Large intestine (tissue), 12 donors: ENCODE data around the gene CD320. TPM values are rescaled to one million over a fixed set of nuclear protein-coding genes. Genes with fewer than 3 reads are reported as not detected.
"Not testable (repeated sequence)": the region's sequence is repeated elsewhere in the genome, so short reads cannot be mapped to it uniquely, and the experiment has no call there.

Source experiments
- DNase-seq, 2 donors: peaks; one replicate each; pipeline versions ENCODE4 v3.0.0 to v3.0.0-alpha.2; 2013
- H3K27ac ChIP-seq: one replicate; pipeline ENCODE4 v1.5.1; 2013; ENCODE audit warnings: low read length
- H3K27me3 ChIP-seq: 2 replicates; pipeline ENCODE4 v1.6.1; 2013; ENCODE audit warnings: low read length; ENCODE audit not compliant: control insufficient read depth, insufficient read depth
- H3K36me3 ChIP-seq: 2 replicates; pipeline ENCODE4 v1.6.1; 2013; ENCODE audit warnings: low read length; ENCODE audit not compliant: control insufficient read depth, insufficient read depth
- H3K4me1 ChIP-seq: one replicate; pipeline ENCODE4 v1.6.1; 2013; ENCODE audit warnings: low read length; ENCODE audit not compliant: control insufficient read depth, insufficient read depth
- H3K4me3 ChIP-seq: one replicate; pipeline ENCODE4 v1.5.1; 2013; ENCODE audit warnings: low read length
- H3K9me3 ChIP-seq: one replicate; pipeline ENCODE4 v1.6.1; 2013; ENCODE audit warnings: mild to moderate bottlenecking, low read depth, low read length, moderate library complexity; ENCODE audit not compliant: control insufficient read depth
- WGBS: methylation state at CpG from one replicate; pipeline ENCODE4 v1.1.5; 2013; ENCODE audit warnings: low lambda C conversion rate; ENCODE audit not compliant: insufficient coverage; 5-methylcytosine and 5-hydroxymethylcytosine counted together
- long read RNA-seq, 11 donors: transcript quantifications; one replicate each; lab custom pipeline, GENCODE V29; 2026
- polyA plus RNA-seq: library from polyadenylated mRNA; unstranded; fragments of 120-200 nt; gene quantifications from one replicate; pipeline ENCODE4 v1.2.1, GENCODE V29; 2013

The CD320 gene
- polyA plus RNA-seq, result 30.3 TPM
- long read RNA-seq, donor 1, transcript CD320-201 (5 exons, 1,250 nt), result major isoform, 12 of 12 reads
- long read RNA-seq, donor 1, partial matches to known transcripts, result 0 of 12 reads
- long read RNA-seq, donor 1, other reads (novel, unspliced or antisense), result 0 of 12 reads
- long read RNA-seq, donor 2, transcript CD320-201 (5 exons, 1,250 nt), result major isoform, 25 of 25 reads
- long read RNA-seq, donor 2, partial matches to known transcripts, result 0 of 25 reads
- long read RNA-seq, donor 2, other reads (novel, unspliced or antisense), result 0 of 25 reads
- long read RNA-seq, donor 3, result 0 reads
- long read RNA-seq, donor 4, partial matches to known transcripts, result 0 of 2 reads
- long read RNA-seq, donor 4, other reads (novel, unspliced or antisense), result 0 of 2 reads
- long read RNA-seq, donor 5, transcript CD320-201 (5 exons, 1,250 nt), result major isoform, 13 of 14 reads
- long read RNA-seq, donor 5, partial matches to known transcripts, result 0 of 14 reads
- long read RNA-seq, donor 5, other reads (novel, unspliced or antisense), result 0 of 14 reads
- long read RNA-seq, donor 6, transcript CD320-201 (5 exons, 1,250 nt), result major isoform, 15 of 15 reads
- long read RNA-seq, donor 6, partial matches to known transcripts, result 0 of 15 reads
- long read RNA-seq, donor 6, other reads (novel, unspliced or antisense), result 0 of 15 reads
- long read RNA-seq, donor 7, transcript CD320-201 (5 exons, 1,250 nt), result major isoform, 12 of 14 reads
- long read RNA-seq, donor 7, partial matches to known transcripts, result 0 of 14 reads
- long read RNA-seq, donor 7, other reads (novel, unspliced or antisense), result 0 of 14 reads
- long read RNA-seq, donor 8, transcript CD320-201 (5 exons, 1,250 nt), result major isoform, 26 of 28 reads
- long read RNA-seq, donor 8, partial matches to known transcripts, result 0 of 28 reads
- long read RNA-seq, donor 8, other reads (novel, unspliced or antisense), result 0 of 28 reads
- long read RNA-seq, donor 9, transcript CD320-201 (5 exons, 1,250 nt), result major isoform, 17 of 17 reads
- long read RNA-seq, donor 9, partial matches to known transcripts, result 0 of 17 reads
- long read RNA-seq, donor 9, other reads (novel, unspliced or antisense), result 0 of 17 reads
- long read RNA-seq, donor 10, transcript CD320-201 (5 exons, 1,250 nt), result major isoform, 19 of 19 reads
- long read RNA-seq, donor 10, partial matches to known transcripts, result 0 of 19 reads
- long read RNA-seq, donor 10, other reads (novel, unspliced or antisense), result 0 of 19 reads
- long read RNA-seq, donor 11, transcript CD320-201 (5 exons, 1,250 nt), result major isoform, 17 of 22 reads
- long read RNA-seq, donor 11, partial matches to known transcripts, result 5 of 22 reads
- long read RNA-seq, donor 11, other reads (novel, unspliced or antisense), result 0 of 22 reads

DNA sequence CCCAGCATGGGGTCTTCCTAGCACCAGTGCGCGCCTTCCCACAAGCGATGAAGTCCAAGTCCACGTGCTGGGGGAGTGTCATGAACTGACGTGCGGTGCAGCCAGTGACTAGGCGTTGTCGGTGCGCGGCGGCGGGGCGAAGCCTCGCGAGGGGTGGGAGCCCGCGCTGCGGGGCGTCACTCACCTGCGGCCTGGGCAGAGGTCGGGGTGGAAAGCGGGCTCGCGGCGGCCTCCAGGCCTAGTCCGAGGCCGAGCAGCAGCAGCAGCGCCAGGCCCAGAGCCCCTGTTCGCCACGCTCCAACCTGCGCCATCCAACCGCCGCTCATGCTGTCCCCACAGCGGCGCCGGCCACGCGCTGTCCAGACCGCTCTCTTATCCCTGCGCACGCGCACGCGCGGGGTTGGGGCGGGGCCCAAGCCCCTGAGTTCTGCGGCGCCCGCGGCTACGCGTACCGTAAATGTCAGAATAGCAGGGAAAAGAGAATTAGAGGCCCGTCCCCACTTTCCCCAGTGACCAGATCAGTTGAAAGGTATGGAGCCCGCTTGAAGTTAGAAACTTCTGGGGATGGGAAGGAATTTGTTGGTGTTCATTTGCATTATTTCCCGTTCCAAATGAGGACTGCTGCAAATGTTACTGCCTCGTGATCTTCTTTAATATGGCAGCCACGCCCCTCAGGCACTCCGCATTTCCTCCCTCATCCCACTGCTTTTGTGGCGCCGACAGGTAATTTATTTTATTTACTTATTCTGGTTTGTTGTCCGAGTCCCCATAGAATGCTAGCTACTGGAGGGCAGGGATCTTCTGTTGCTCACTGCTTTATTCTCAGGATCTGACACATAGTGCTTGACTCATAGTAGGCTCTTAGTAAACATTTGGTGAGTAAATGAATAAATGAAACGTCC lies at the start of gene CD320:
CD320 (minus strand) TSS at position 394 of the 902 bp plus-strand sequence; CDS start at position 326, 68 bp downstream.
- H3K9me3 ChIP-seq, result no peaks in the 10 kb centered on the region
- peaks cover 22% of the 10 kb centered on the region for H3K4me1 ChIP-seq
- WGBS, result 0% methylated on average over 1 of the region's 63 CpGs
- H3K27me3 ChIP-seq, result no peaks in the 10 kb centered on the region
- peak within 1 kb of the TSS; percentile 37 for H3K27ac ChIP-seq
- H3K36me3 ChIP-seq, result peaks cover 34% of the 10 kb centered on the region
- peak within 1 kb of the TSS; percentile 58 for H3K4me3 ChIP-seq
- DNase-seq, result peak; percentile 87 to 95

DNA sequence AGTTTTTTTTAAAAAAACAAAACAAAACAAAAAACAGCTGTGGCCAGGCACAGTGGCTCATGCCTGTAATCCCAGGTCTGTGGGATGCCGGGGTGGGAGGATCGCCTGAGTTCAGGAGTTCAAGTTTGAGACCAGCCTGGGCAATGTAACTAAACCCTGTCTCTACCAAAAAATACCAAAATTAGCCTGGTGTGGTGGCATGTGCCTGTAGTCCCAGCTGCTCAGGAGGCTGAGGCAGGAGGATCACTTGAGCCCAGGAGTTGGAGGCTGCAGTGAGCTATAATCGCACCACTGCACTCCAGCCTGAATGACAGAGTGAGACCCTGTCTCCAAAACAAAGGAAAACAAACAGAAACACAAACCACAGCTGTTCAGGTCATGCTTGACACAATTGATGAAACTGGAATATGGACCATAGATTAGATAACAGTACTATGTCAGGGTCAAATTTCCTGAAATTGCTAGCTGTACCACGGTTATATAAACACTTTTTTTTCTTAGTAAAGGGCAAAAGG lies 48.9 kb upstream of the CD320 start:
- peak; percentile 74 to 88 for DNase-seq
- no CpG with 5 or more reads among the region's 4 CpGs for WGBS

DNA sequence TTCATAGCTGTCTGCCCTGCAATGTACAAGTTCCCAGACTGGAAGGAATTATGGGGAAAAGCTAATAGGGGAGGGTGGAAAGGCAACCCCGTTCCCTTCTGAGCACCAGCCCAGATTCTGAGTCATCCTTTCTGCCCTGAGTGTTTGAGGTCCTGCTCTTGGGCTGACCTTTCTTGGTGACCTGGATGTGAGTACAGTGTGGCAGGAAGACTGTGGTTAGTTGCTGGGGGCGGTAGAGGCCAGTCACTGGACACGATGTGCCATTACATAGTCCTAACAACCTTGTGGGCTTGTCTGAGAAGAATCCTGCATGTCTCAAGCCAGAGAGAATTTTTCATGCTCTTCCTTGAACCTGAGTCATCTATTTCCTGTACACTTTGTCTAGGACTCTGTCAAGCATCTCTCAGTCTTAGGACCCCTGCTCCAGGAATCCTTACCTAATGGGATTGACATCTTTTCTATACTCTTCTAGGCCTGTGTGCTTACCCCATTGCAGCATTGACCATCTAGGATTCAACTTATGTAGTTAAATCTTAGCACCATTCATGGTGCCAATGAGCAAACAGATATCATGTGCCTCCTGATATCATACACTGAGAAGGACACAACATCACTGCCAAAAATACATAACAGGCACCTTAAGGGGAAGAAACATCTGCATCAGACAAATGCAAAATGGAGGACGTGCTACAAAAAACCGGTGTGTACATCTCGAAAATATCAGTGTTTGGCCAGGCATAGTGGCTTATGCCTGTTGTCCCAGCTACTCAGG lies 47.7 kb upstream of the CD320 start:
- Histone ChIP-seq H3K27me3 (peaks cover 3% of the 10 kb centered on the region), H3K4me1 (peaks cover 4% of the 10 kb centered on the region), H3K36me3 (no peaks in the 10 kb centered on the region), H3K9me3 (peaks cover 5% of the 10 kb centered on the region), H3K4me3 (no peak overlapping the region), H3K27ac (peak overlapping the region; percentile 31)
- peak in 1 of 2 donors; percentile 42 for DNase-seq
- WGBS, result no CpG with 5 or more reads among the region's 6 CpGs

More for the DNA sequence above, 48.9 kb upstream of the CD320 start:
- H3K9me3 ChIP-seq, result peaks cover 5% of the 10 kb centered on the region
- no peaks in the 10 kb centered on the region for H3K36me3 ChIP-seq
- H3K4me1 ChIP-seq, result peaks cover 9% of the 10 kb centered on the region
- peak overlapping the region; percentile 54 for H3K27ac ChIP-seq
- H3K4me3 ChIP-seq, result no peak overlapping the region
- H3K27me3 ChIP-seq, result peaks cover 3% of the 10 kb centered on the region

DNA sequence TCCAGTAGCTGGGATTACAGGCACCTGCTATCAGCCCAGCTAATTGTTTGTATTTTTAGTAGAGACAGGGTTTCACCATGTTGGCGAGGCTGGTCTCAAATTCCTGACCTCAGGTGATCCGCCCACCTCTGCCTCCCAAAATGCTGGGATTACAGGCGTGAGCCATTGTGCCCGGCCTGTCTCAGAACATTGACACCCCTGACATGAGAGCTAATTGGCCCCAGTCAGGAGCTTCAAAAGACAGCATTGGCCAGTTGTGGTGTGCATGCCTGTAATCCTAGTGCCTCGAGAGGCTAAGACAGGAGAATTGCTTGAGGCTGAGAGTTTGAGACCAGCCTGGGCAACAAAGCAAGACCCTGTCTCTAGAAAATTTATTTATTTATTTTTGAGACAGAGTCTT lies 44.7 kb upstream of the CD320 start:
- not testable (repeated sequence) for H3K36me3 ChIP-seq, H3K27ac ChIP-seq, H3K27me3 ChIP-seq, H3K4me3 ChIP-seq, H3K4me1 ChIP-seq, H3K9me3 ChIP-seq, DNase-seq
- WGBS, result no CpG with 5 or more reads among the region's 5 CpGs

DNA sequence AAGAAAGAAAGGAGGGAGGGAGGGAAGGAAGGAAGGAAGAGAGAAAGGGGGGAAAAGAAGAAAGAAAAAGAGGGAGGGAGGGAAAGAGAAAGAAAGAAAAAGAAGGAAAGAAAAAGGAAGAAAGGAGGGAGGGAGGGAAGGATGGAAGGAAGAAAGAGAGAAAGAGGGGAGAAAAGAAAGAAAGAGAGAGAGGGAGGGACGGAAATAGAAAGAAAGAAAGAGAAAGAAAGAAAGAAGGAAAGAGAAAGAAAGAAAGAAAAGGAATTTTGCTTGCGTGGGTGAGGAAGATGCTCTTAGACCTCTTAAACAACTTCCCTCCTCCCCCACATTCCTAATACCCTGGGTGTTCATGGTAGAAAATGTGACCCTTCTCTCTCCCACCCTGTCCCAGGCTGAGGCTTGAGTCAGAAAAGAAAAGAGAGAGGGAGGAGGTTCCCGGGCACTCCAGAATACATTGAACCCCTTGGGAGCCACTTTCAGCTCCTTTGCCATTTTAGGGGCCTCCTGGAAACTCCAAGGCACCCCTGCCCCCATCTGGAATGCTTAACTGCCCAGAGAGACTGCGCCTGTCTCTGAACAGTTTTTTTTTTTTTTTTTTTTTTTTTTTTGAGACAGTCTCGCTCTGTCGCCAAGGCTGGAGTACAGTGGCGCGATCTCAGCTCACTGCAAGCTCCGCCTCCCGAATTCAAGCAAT lies 44.1 kb upstream of the CD320 start:
- Histone ChIP-seq H3K4me3 (no peak overlapping the region), H3K9me3 (peaks cover 5% of the 10 kb centered on the region), H3K36me3 (no peaks in the 10 kb centered on the region), H3K27ac (no peak overlapping the region), H3K27me3 (peaks cover 3% of the 10 kb centered on the region), H3K4me1 (peaks cover 4% of the 10 kb centered on the region)
- no peak for DNase-seq
- 71% methylated on average over 2 of the region's 10 CpGs for WGBS

DNA sequence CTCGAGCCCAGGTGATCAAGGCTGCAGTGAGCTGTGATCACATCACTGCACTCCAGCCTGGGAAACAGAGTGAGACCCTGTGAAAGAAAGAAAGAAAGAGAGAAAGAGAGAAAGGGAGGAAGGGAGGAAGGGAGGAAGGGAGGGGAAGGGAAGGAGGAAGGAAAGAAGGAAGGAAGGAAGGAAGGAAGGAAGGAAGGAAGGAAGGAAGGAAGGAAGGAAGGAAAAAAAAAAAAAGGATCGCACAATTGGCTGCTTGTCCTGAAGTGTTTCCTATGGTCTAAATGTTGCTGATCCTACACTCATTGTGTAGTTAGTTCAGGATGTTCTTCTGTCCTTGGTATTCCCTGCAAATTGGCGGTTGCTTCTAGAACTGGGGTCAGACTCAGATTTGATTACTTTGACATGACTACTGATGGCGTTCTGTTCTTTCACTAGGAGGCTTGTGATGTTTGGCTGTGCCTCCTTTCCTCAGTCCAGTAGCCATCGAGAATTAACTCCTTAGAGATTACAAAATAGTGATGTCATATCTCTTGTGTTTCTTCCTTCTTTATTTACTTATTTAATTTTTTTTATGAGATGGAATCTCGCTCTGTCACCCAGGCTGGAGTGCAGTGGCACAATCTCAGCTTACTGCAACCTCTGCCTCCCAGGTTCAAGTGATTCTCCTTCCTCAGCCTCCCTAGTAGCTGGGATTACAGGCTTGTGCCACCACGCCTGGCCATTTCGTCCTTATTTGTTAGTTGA lies 41.6 kb upstream of the CD320 start:
- H3K36me3 ChIP-seq, H3K9me3 ChIP-seq, DNase-seq, H3K4me3 ChIP-seq, H3K4me1 ChIP-seq, H3K27me3 ChIP-seq, H3K27ac ChIP-seq: not testable (repeated sequence)
- WGBS, result 70% methylated on average over 2 of the region's 8 CpGs

DNA sequence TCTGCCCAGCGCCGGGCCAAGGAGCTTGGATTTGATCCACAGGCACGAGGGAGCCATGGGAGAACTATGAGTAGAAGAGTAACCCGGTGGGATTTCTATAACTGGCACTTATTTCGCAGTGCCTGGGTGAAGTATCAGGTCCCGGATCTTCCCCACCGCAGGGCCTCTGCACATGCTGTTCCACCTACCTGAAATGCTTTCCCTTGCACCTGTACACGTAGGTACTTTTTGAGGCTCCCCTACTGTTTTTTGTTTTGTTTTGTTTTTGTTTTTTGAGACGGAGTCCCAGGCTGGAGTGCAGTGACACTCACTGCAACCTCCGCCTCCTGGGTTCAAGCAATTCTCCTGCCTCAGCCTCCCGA lies 35.3 kb upstream of the CD320 start:
- Histone ChIP-seq H3K27ac (no peak overlapping the region), H3K9me3 (peaks cover 5% of the 10 kb centered on the region), H3K4me3 (no peak overlapping the region), H3K4me1 (peaks cover 4% of the 10 kb centered on the region), H3K36me3 (no peaks in the 10 kb centered on the region), H3K27me3 (peaks cover 52% of the 10 kb centered on the region)
- no CpG with 5 or more reads among the region's 11 CpGs for WGBS
- DNase-seq, result no peak
